Measurements from ENCODE around the gene ARFGEF3.

- TF ChIP-seq CTCF (conservative IDR thresholded peaks at IDR 0.05; ENCODE audit: low read depth, low read length) (no peak), EZH2 (IDR thresholded peaks at IDR 0.05; ENCODE audit: borderline replicate concordance, low read depth, low read length, poor library complexity, severe bottlenecking) (no peak)
Observed at GRCh38 chr6:138187156-138187555, 25.4 kb downstream of the ARFGEF3 start.

All from A673 (cell line).